Upper lobe of right lung (tissue), 1 donor: ENCODE data around the gene TAAR6. TPM values are rescaled to one million over a fixed set of nuclear protein-coding genes. Genes with fewer than 3 reads are reported as not detected.
A peak's percentile ranks its signal among the peaks of the same experiment; 100 is the strongest.
"Not testable (repeated sequence)": the region's sequence is repeated elsewhere in the genome, so short reads cannot be mapped to it uniquely, and the experiment has no call there.

Experiments used
- ATAC-seq: fragments of 200-7000 bp; cut with Tn5 transposase; one replicate; pipeline ENCODE4 v1.9.1; 2020; ENCODE audit warnings: mild to moderate bottlenecking, moderate library complexity
- DNase-seq: peaks from one replicate; pipeline ENCODE4 v3.0.0-alpha.2; 2020
- H3K27ac ChIP-seq: fragments of 200-600 bp; one replicate; pipeline ENCODE4 v1.8.0; 2022
- H3K27me3 ChIP-seq: fragments of 200-600 bp; one replicate; pipeline ENCODE4 v1.8.0; 2022; ENCODE audit warnings: mild to moderate bottlenecking
- H3K36me3 ChIP-seq: fragments of 200-600 bp; one replicate; pipeline ENCODE4 v1.8.0; 2022
- H3K4me1 ChIP-seq: fragments of 200-600 bp; one replicate; pipeline ENCODE4 v1.8.0; 2022
- H3K4me3 ChIP-seq: fragments of 200-600 bp; one replicate; pipeline ENCODE4 v1.8.0; 2022; ENCODE audit warnings: mild to moderate bottlenecking
- H3K9me3 ChIP-seq: fragments of 200-600 bp; one replicate; pipeline ENCODE4 v1.8.0; 2022
- intact Hi-C: fragments of 100-400 bp; cut with DNase I; formaldehyde crosslinking; loops from one replicate; pipeline ENCODE4 v1.11.0; 2022
- total RNA-seq: library from RNA; stranded (reverse); fragmentation: NEBNext Ultra II Directional; extraction: Animal tissue kit (Norgen Biotek cat#: 25700); gene quantifications from one replicate; pipeline ENCODE4 v1.2.1, GENCODE V29; 2021
- TF ChIP-seq, protein P1 (sequence below): fragments of 200-600 bp; IDR thresholded peaks from one replicate; pipeline ENCODE4 v1.8.0; 2022; ENCODE audit warnings: antibody characterized with exemption
- donor health status: DM: no; HTN: yes; CAD: no; lungs with severe emphysema.

The TAAR6 gene
- total RNA-seq, 1 donor from 2014 or later, result not detected

DNA sequence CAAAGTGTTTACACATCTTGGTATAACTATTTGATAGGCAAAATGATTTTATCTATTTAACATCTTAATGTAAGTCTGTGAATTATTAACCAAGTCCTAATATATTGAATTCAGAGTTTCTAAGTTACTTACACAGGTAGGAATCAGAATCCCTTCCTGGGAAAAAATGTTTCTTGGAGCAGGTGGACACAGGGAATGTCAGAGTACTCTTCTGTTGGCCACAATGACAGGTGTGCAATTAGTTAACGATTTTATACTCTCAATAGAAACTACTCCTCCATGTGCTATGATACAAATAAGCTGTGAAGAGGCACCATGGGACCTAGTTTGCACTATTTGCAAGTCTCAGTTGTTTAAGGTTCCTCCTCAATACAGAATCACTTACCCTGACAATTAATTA, 20.2 kb downstream of the TAAR6 start:
- Histone ChIP-seq H3K27ac (no peak overlapping the region), H3K36me3 (no peaks in the 10 kb centered on the region), H3K4me1 (no peaks in the 10 kb centered on the region), H3K9me3 (no peaks in the 10 kb centered on the region), H3K27me3 (no peaks in the 10 kb centered on the region), H3K4me3 (no peak overlapping the region)
- TF ChIP-seq, protein P1, sequence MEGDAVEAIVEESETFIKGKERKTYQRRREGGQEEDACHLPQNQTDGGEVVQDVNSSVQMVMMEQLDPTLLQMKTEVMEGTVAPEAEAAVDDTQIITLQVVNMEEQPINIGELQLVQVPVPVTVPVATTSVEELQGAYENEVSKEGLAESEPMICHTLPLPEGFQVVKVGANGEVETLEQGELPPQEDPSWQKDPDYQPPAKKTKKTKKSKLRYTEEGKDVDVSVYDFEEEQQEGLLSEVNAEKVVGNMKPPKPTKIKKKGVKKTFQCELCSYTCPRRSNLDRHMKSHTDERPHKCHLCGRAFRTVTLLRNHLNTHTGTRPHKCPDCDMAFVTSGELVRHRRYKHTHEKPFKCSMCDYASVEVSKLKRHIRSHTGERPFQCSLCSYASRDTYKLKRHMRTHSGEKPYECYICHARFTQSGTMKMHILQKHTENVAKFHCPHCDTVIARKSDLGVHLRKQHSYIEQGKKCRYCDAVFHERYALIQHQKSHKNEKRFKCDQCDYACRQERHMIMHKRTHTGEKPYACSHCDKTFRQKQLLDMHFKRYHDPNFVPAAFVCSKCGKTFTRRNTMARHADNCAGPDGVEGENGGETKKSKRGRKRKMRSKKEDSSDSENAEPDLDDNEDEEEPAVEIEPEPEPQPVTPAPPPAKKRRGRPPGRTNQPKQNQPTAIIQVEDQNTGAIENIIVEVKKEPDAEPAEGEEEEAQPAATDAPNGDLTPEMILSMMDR, result no peak
- DNase-seq (no peak), ATAC-seq (no peak)
- intact Hi-C loops, result no loop called here

DNA sequence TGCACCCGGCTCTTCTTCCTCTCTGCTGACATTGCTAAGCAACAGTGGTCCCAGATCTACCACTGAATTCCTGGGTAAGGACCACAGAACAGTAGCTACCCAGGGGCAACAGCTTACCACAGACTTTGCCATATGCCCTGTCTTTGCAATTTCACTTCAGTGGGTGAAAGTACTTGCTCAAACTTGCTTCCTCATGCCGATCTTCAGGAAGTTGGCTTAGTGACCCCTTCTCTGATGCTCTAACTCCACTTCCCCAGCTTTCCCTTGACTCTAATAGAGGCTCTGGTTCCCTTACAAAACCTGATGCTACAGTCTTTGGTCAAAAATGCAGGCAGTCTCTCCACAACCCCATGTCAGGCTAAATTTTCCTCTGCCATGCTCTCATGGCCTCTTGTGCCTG, 22.7 kb downstream of the TAAR6 start:
- no peak overlapping the region for H3K4me3 ChIP-seq
- DNase-seq, result no peak
- H3K9me3 ChIP-seq, result no peaks in the 10 kb centered on the region
- ATAC-seq, result peak; percentile 85
- no peak overlapping the region for H3K27ac ChIP-seq
- no peaks in the 10 kb centered on the region for H3K4me1 ChIP-seq
- no peaks in the 10 kb centered on the region for H3K36me3 ChIP-seq
- no peaks in the 10 kb centered on the region for H3K27me3 ChIP-seq
- TF ChIP-seq, protein P1, result no peak
- intact Hi-C loops, result no loop called here

DNA sequence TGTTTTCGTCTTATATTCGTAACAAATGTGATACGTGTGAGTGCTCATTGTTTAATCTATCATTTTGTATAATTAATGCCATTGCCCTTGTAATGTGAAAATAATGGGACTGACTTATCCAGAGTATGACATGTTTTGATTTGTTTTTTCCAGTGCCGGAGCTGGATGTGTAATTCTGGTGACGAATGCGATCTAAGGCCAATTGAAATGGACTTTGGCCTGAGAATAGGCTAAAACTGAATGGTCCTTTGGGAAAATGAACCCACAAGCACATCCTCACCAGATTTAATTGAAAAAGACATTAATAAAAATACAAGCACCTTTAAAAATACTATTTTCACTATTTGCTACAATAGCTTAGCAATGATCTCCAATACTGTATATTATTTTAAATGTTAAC, 26.1 kb downstream of the TAAR6 start:
- TF ChIP-seq, protein P1, result no peak
- ATAC-seq, result no peak
- H3K9me3 ChIP-seq, result no peaks in the 10 kb centered on the region

DNA sequence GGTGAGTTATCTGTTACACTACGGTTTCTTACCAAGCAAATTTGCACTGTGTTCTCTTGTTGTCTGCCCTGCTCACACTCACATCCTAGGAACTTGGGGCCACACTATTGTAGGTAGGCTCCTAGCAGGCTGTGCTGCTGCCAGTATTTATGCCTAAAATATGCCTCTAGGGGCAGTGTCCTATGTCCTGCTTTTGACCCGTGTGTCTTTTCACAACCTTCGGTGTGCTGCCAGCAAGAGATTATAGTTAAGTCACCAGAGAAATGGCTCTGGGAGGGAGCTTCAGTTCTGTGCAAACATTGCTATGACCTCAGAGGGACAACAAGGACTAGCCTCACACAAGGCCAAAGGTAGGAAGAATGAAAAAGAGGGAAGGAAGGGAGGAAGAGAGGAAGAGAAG, 28.4 kb downstream of the TAAR6 start:
- H3K27me3 ChIP-seq, result peaks cover 9% of the 10 kb centered on the region
- no peaks in the 10 kb centered on the region for H3K4me1 ChIP-seq
- ATAC-seq, result peak; percentile 58
- no peaks in the 10 kb centered on the region for H3K9me3 ChIP-seq
- DNase-seq, result no peak
- TF ChIP-seq, protein P1, result peak; percentile 17
- no peaks in the 10 kb centered on the region for H3K36me3 ChIP-seq
- no peak overlapping the region for H3K27ac ChIP-seq
- intact Hi-C loops, result no loop called here
- no peak overlapping the region for H3K4me3 ChIP-seq

More for the DNA sequence above, 26.1 kb downstream of the TAAR6 start:
- intact Hi-C loops, result no loop called here
- H3K4me3 ChIP-seq, result no peak overlapping the region
- no peak overlapping the region for H3K27ac ChIP-seq
- H3K4me1 ChIP-seq, result no peaks in the 10 kb centered on the region
- H3K27me3 ChIP-seq, result peaks cover 9% of the 10 kb centered on the region
- H3K36me3 ChIP-seq, result no peaks in the 10 kb centered on the region
- no peak for DNase-seq

DNA sequence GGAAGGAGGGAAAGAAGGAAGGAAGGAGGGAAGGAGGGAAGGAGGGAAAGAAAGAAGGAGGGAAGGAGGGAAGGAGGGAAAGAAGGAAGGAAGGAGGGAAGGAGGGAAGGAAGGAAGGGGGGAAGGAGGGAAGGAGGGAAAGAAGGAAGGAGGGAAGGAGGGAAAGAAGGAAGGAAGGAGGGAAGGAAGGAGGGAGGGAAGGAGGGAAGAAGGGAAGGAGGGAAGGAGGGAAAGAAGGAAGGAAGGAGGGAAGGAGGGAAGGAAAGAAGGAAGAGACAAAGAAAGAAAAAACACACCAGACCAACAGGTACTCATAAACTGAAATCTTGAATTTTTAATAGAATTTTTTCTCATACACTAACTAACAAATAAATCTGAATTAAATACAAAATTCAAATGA, 30.8 kb downstream of the TAAR6 start:
- H3K27me3 ChIP-seq, ATAC-seq, H3K27ac ChIP-seq, H3K9me3 ChIP-seq, H3K4me3 ChIP-seq, DNase-seq, H3K36me3 ChIP-seq, H3K4me1 ChIP-seq, intact Hi-C loops: not testable (repeated sequence)

DNA sequence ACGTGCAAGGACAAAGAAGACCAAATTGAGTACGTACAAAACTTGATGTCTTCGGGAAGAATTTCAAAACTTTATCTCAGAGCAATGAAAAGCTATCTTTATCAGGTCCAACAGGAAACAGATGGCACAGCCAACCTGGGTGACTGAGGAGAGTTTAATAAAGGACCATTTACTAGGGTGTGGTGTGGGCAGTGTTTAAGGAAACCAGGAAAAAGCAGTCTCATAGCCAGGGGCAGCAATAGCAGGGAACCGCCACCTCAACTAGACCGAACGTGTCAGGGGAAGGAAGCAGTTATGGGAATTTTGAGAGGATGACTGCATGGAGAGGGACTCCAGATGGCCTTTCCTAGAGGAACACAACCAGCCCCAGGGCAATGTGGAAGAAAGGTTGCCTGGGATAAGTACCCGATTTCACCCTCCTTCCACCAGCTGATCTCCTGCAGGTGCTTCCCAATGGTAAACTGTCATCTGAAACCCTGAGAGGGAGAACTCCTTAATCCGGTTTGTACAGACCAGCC, 34.6 kb downstream of the TAAR6 start:
- DNase-seq (no peak), ATAC-seq (no peak)
- intact Hi-C loops, result no loop called here
- Histone ChIP-seq H3K4me1 (no peaks in the 10 kb centered on the region), H3K36me3 (no peaks in the 10 kb centered on the region), H3K27ac (no peak overlapping the region), H3K9me3 (no peaks in the 10 kb centered on the region), H3K27me3 (peaks cover 5% of the 10 kb centered on the region), H3K4me3 (no peak overlapping the region)
- TF ChIP-seq, protein P1, result no peak
